Measurements from ENCODE around the gene KCND3. TPM values are rescaled to one million over a fixed set of nuclear protein-coding genes. Genes with fewer than 3 reads are reported as not detected.
A peak's percentile ranks its signal among the peaks of the same experiment; 100 is the strongest.

The KCND3 gene
- total RNA-seq, 1 donor from 2014 or later: 2.6 TPM

- DNase-seq: peak; percentile 17
Measured at GRCh38 chr1:111911776-111912515, 77.5 kb downstream of the KCND3 start.

GRCh38 chr1:111911061-111911460 is 78.4 kb downstream of the KCND3 start:
- no peak for DNase-seq

GRCh38 chr1:111909030-111909429 is 80.4 kb downstream of the KCND3 start:
- DNase-seq: no peak

GRCh38 chr1:111908011-111908621 is 81.4 kb downstream of the KCND3 start:
- DNase-seq: no peak

- no peak for DNase-seq
Measured at GRCh38 chr1:111907321-111907720, 82.1 kb downstream of the KCND3 start.

GRCh38 chr1:111906816-111907215 is 82.7 kb downstream of the KCND3 start:
- peak; percentile 31 for DNase-seq

- DNase-seq: no peak
Measured at GRCh38 chr1:111906111-111906510, 83.4 kb downstream of the KCND3 start.

- DNase-seq: peak; percentile 82
Measured at GRCh38 chr1:111904478-111905218, 84.8 kb downstream of the KCND3 start.

GRCh38 chr1:111903871-111904449 is 85.5 kb downstream of the KCND3 start:
- no peak for DNase-seq

GRCh38 chr1:111903148-111903870 is 86.2 kb downstream of the KCND3 start:
- DNase-seq: no peak

- no peak for DNase-seq
Measured at GRCh38 chr1:111895469-111895868, 94.0 kb downstream of the KCND3 start.

GRCh38 chr1:111895017-111895416 is 94.5 kb downstream of the KCND3 start:
- no peak for DNase-seq

- DNase-seq: no peak
Measured at GRCh38 chr1:111894497-111894896, 95.0 kb downstream of the KCND3 start.

- no peak for DNase-seq
Measured at GRCh38 chr1:111891566-111891965, 97.9 kb downstream of the KCND3 start.

GRCh38 chr1:111888740-111889376 is 100.6 kb downstream of the KCND3 start:
- DNase-seq: no peak

- no peak for DNase-seq
Measured at GRCh38 chr1:111887875-111888274, 101.6 kb downstream of the KCND3 start.

- no peak for DNase-seq
Measured at GRCh38 chr1:111887385-111887784, 102.1 kb downstream of the KCND3 start.

- DNase-seq: no peak
Measured at GRCh38 chr1:111886741-111887140, 102.7 kb downstream of the KCND3 start.

- no peak for DNase-seq
Measured at GRCh38 chr1:111884772-111885443, 104.6 kb downstream of the KCND3 start.

GRCh38 chr1:111882986-111883560 is 106.4 kb downstream of the KCND3 start:
- no peak for DNase-seq

- DNase-seq: peak; percentile 70
Measured at GRCh38 chr1:111882559-111882958, 106.9 kb downstream of the KCND3 start.

All from tongue (tissue), 2 donors.